H9 (cell line): Measurements from ENCODE around the gene TNMD. TPM values are rescaled to one million over a fixed set of nuclear protein-coding genes. Genes with fewer than 3 reads are reported as not detected.

Experiments used
- DNase-seq: peaks from one replicate; pipeline ENCODE4 v3.0.0-alpha.2; 2017
- H2AFZ ChIP-seq: one replicate; pipeline ENCODE4 v1.6.1; 2013; ENCODE audit warnings: mild to moderate bottlenecking, low read length, control low read depth, moderate library complexity
- H2AK5ac ChIP-seq: 2 replicates; pipeline ENCODE4 v1.6.1; 2013; ENCODE audit warnings: low read length, control low read depth, mixed read lengths; ENCODE audit not compliant: insufficient read length
- H2BK120ac ChIP-seq: one replicate; pipeline ENCODE4 v1.6.1; 2013; ENCODE audit warnings: low read depth, mild to moderate bottlenecking, low read length, control low read depth, inconsistent platforms; ENCODE audit not compliant: poor library complexity, severe bottlenecking
- H2BK12ac ChIP-seq: 2 replicates; pipeline ENCODE4 v1.6.1; 2013; ENCODE audit warnings: low read length, control low read depth, mixed read lengths, low read depth; ENCODE audit not compliant: insufficient read length
- H2BK15ac ChIP-seq: 2 replicates; pipeline ENCODE4 v1.6.1; 2013; ENCODE audit warnings: low read depth, low read length, control low read depth
- H2BK20ac ChIP-seq: one replicate; pipeline ENCODE4 v1.6.1; 2013; ENCODE audit warnings: low read depth, mild to moderate bottlenecking, low read length, control low read depth, inconsistent platforms; ENCODE audit not compliant: poor library complexity, severe bottlenecking
- H2BK5ac ChIP-seq: 2 replicates; pipeline ENCODE4 v1.6.1; 2013; ENCODE audit warnings: low read length, control low read depth, mixed read lengths; ENCODE audit not compliant: insufficient read length
- H3K14ac ChIP-seq: 2 replicates; pipeline ENCODE4 v1.6.1; 2013; ENCODE audit warnings: low read length, control low read depth; ENCODE audit not compliant: insufficient read depth
- H3K18ac ChIP-seq: 2 replicates; pipeline ENCODE4 v1.6.1; 2013; ENCODE audit warnings: low read depth, mild to moderate bottlenecking, mixed read lengths, low read length, control low read depth; ENCODE audit not compliant: insufficient read length
- H3K23ac ChIP-seq: 2 replicates; pipeline ENCODE4 v1.6.1; 2013; ENCODE audit warnings: low read length, control low read depth, mixed read lengths, low read depth; ENCODE audit not compliant: insufficient read length
- H3K23me2 ChIP-seq: 2 replicates; pipeline ENCODE4 v1.6.1; 2013; ENCODE audit warnings: low read depth, mild to moderate bottlenecking, mixed read lengths, low read length, control low read depth; ENCODE audit not compliant: insufficient read length, poor library complexity, severe bottlenecking
- H3K27ac ChIP-seq: 2 replicates; pipeline ENCODE4 v1.5.1; 2013; ENCODE audit warnings: low read length, control low read depth, mixed read lengths, low read depth; ENCODE audit not compliant: insufficient read length
- H3K27me3 ChIP-seq: 2 replicates; pipeline ENCODE4 v1.6.1; 2013; ENCODE audit warnings: low read length, control low read depth, inconsistent platforms; ENCODE audit not compliant: insufficient read depth
- H3K4ac ChIP-seq: 2 replicates; pipeline ENCODE4 v1.6.1; 2013; ENCODE audit warnings: low read depth, mild to moderate bottlenecking, control low read depth, inconsistent platforms, low read length, moderate library complexity
- H3K4me1 ChIP-seq: 2 replicates; pipeline ENCODE4 v1.6.1; 2013; ENCODE audit warnings: low read length, control low read depth, inconsistent platforms; ENCODE audit not compliant: insufficient read depth
- H3K4me2 ChIP-seq: 2 replicates; pipeline ENCODE4 v1.6.1; 2013; ENCODE audit warnings: low read length, control low read depth, mixed read lengths; ENCODE audit not compliant: insufficient read length, insufficient read depth
- H3K56ac ChIP-seq: 2 replicates; pipeline ENCODE4 v1.6.1; 2013; ENCODE audit warnings: low read depth, mild to moderate bottlenecking, mixed read lengths, low read length, control low read depth; ENCODE audit not compliant: insufficient read length
- H3K79me1 ChIP-seq: 2 replicates; pipeline ENCODE4 v1.6.1; 2013; ENCODE audit warnings: low read depth, mild to moderate bottlenecking, moderate library complexity, low read length, control low read depth, inconsistent platforms; ENCODE audit not compliant: insufficient read depth, poor library complexity, severe bottlenecking
- H3K79me2 ChIP-seq: 2 replicates; pipeline ENCODE4 v1.6.1; 2013; ENCODE audit warnings: low read length, control low read depth, inconsistent platforms; ENCODE audit not compliant: insufficient read depth
- H3K9ac ChIP-seq: 2 replicates; pipeline ENCODE4 v1.6.1; 2013; ENCODE audit warnings: low read length, control low read depth, mixed read lengths; ENCODE audit not compliant: insufficient read length; ENCODE audit errors: extremely low read depth
- H3K9me3 ChIP-seq: one replicate; pipeline ENCODE4 v1.6.1; 2013; ENCODE audit warnings: low read depth, low read length, inconsistent platforms; ENCODE audit not compliant: control insufficient read depth
- H3T11ph ChIP-seq: one replicate; pipeline ENCODE4 v1.6.1; 2013; ENCODE audit warnings: mild to moderate bottlenecking, low read length, control low read depth, inconsistent platforms
- H4K20me1 ChIP-seq: one replicate; pipeline ENCODE4 v1.6.1; 2013; ENCODE audit not compliant: control insufficient read depth, insufficient read length, insufficient read depth
- H4K5ac ChIP-seq: 2 replicates; pipeline ENCODE4 v1.6.1; 2013; ENCODE audit warnings: low read depth, mild to moderate bottlenecking, mixed read lengths, low read length, control low read depth; ENCODE audit not compliant: insufficient read length
- H4K8ac ChIP-seq: replicated peaks from 2 replicates; pipeline ENCODE4 v1.6.1; 2013; ENCODE audit warnings: low read length, control low read depth, mixed read lengths, low read depth; ENCODE audit not compliant: insufficient read length
- H4K91ac ChIP-seq: 2 replicates; pipeline ENCODE4 v1.6.1; 2013; ENCODE audit warnings: low read depth, mild to moderate bottlenecking, moderate library complexity, mixed read lengths, low read length, control low read depth; ENCODE audit not compliant: insufficient read length
- H3K27ac Mint-ChIP-seq, 3 experiments: 2 replicates in 2 of 3; 3 replicates in 1 of 3; pipeline ENCODE4 v1.8.0; 2020 to 2021; ENCODE audit warnings: mixed read lengths in 3 of 3, mild to moderate bottlenecking in 1 of 3, moderate library complexity in 1 of 3
- H3K27me3 Mint-ChIP-seq: 2 replicates; pipeline ENCODE4 v1.8.0; 2021; ENCODE audit warnings: low read depth, mild to moderate bottlenecking, moderate library complexity, mixed read lengths
- H3K36me3 Mint-ChIP-seq, 3 experiments: 2 replicates in 2 of 3; 3 replicates in 1 of 3; pipeline ENCODE4 v1.8.0; 2020 to 2021; ENCODE audit warnings: low read depth in 3 of 3, mixed read lengths in 3 of 3; ENCODE audit not compliant: insufficient read depth in 1 of 3
- H3K4me1 Mint-ChIP-seq, 2 experiments: 2 replicates each; pipeline ENCODE4 v1.8.0; 2020; ENCODE audit warnings: mixed read lengths in 2 of 2
- H3K4me3 Mint-ChIP-seq, 2 experiments: 2 replicates in 1 of 2; 3 replicates in 1 of 2; pipeline ENCODE4 v1.8.0; 2020 to 2021; ENCODE audit warnings: mild to moderate bottlenecking in 2 of 2, mixed read lengths in 2 of 2, moderate library complexity in 1 of 2
- H3K9me3 Mint-ChIP-seq, 2 experiments: 2 replicates in 1 of 2; 3 replicates in 1 of 2; pipeline ENCODE4 v1.8.0; 2020; ENCODE audit warnings: mild to moderate bottlenecking in 2 of 2, mixed read lengths in 2 of 2, moderate library complexity in 1 of 2
- WGBS: extraction: QIAGEN DNeasy Blood & Tissue Kit; methylation state at CpG from one replicate; pipeline ENCODE4 v1.1.7; 2013; ENCODE audit warnings: missing lambda C conversion rate, low lambda C conversion rate, mixed read lengths; ENCODE audit not compliant: insufficient read length; ENCODE audit errors: extremely low coverage; 5-methylcytosine and 5-hydroxymethylcytosine counted together
- total RNA-seq: library from RNA; stranded (reverse); gene quantifications from 2 replicates; pipeline ENCODE4 v1.2.1, GENCODE V29; 2021
- TF ChIP-seq, protein P1 (sequence below): fragments of 200-600 bp; sonication (generic); conservative IDR thresholded peaks from 3 replicates; pipeline ENCODE4 v1.8.0; 2021; ENCODE audit warnings: antibody characterized with exemption, mild to moderate bottlenecking

The TNMD gene
- total RNA-seq, 1 experiment from 2014 or later = 1.7 TPM

- H3K9me3 ChIP-seq = no peaks in the 10 kb centered on the region
- H4K5ac ChIP-seq = no peak overlapping the region
- no peaks in the 10 kb centered on the region; a peak in 1 of 7 replicates for H3K36me3 Mint-ChIP-seq
- no peak overlapping the region for H3K14ac ChIP-seq
- H4K91ac ChIP-seq = no peak overlapping the region
- H3K23me2 ChIP-seq = no peaks in the 10 kb centered on the region
- H2AFZ ChIP-seq = no peak overlapping the region
- H3K4me2 ChIP-seq = no peak overlapping the region
- H3K4me1 ChIP-seq = peaks cover 10% of the 10 kb centered on the region; the same call in 1 of the 2 replicates
- H3K79me1 ChIP-seq = no peaks in the 10 kb centered on the region
- no peak overlapping the region for H3K56ac ChIP-seq
- peaks cover 0 to 67% of the 10 kb centered on the region in 2 experiments; a peak in 2 of 5 replicates for H3K9me3 Mint-ChIP-seq
- DNase-seq = no peak
- H2BK15ac ChIP-seq = no peak overlapping the region
- no peak overlapping the region for H3T11ph ChIP-seq
- H3K27ac Mint-ChIP-seq = peak overlapping the region in 2 of 3 experiments; percentile 15 to 84; a peak in 2 of 7 replicates
- no peak overlapping the region for H3K27ac ChIP-seq
- H2BK5ac ChIP-seq = no peak overlapping the region
- no peak overlapping the region for H3K4ac ChIP-seq
- H2BK12ac ChIP-seq = no peak overlapping the region
- H3K4me3 Mint-ChIP-seq = no peak overlapping the region
- WGBS = no CpG with 5 or more reads among the region's 2 CpGs
- no peak overlapping the region for H3K23ac ChIP-seq
- TF ChIP-seq, protein P1, sequence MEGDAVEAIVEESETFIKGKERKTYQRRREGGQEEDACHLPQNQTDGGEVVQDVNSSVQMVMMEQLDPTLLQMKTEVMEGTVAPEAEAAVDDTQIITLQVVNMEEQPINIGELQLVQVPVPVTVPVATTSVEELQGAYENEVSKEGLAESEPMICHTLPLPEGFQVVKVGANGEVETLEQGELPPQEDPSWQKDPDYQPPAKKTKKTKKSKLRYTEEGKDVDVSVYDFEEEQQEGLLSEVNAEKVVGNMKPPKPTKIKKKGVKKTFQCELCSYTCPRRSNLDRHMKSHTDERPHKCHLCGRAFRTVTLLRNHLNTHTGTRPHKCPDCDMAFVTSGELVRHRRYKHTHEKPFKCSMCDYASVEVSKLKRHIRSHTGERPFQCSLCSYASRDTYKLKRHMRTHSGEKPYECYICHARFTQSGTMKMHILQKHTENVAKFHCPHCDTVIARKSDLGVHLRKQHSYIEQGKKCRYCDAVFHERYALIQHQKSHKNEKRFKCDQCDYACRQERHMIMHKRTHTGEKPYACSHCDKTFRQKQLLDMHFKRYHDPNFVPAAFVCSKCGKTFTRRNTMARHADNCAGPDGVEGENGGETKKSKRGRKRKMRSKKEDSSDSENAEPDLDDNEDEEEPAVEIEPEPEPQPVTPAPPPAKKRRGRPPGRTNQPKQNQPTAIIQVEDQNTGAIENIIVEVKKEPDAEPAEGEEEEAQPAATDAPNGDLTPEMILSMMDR = no peak
- no peak overlapping the region for H2BK20ac ChIP-seq
- no peak overlapping the region for H4K8ac ChIP-seq
- H3K27me3 ChIP-seq = no peaks in the 10 kb centered on the region
- no peak overlapping the region for H3K18ac ChIP-seq
- no peak overlapping the region for H2AK5ac ChIP-seq
- H3K27me3 Mint-ChIP-seq = no peaks in the 10 kb centered on the region
- peaks cover 32 to 55% of the 10 kb centered on the region in 2 experiments for H3K4me1 Mint-ChIP-seq
- H3K9ac ChIP-seq = no peak overlapping the region
- no peak overlapping the region for H2BK120ac ChIP-seq
- no peaks in the 10 kb centered on the region for H3K79me2 ChIP-seq
- no peaks in the 10 kb centered on the region for H4K20me1 ChIP-seq
These were observed 11.9 kb downstream of the TNMD start for GRCh38 chrX:100596601-100597000.
